Panc1 (cell line): ENCODE measurements around the gene TFEC.

Experiments
- SIN3A ChIP-seq: IDR thresholded peaks from 2 replicates; pipeline ENCODE4 v1.6.1; 2012; ENCODE audit warnings: low read depth, mild to moderate bottlenecking, low read length, moderate library complexity, borderline replicate concordance; ENCODE audit not compliant: insufficient read depth
- TCF7L2 ChIP-seq: IDR thresholded peaks from 2 replicates; pipeline ENCODE4 v1.6.1; 2011; ENCODE audit warnings: mild to moderate bottlenecking, low read depth, low read length, inconsistent platforms
- TF ChIP-seq, protein P1 (sequence below): fragments of 450-650 bp; IDR thresholded peaks from 2 replicates; pipeline ENCODE4 v1.5.1; 2017; ENCODE audit warnings: mild to moderate bottlenecking
- TF ChIP-seq, protein P2 (sequence below), 2 experiments: IDR thresholded peaks; 2 replicates each; pipeline ENCODE4 v1.6.1; 2011 to 2012; ENCODE audit warnings: low read depth in 2 of 2, control low read depth in 1 of 2, low read length in 1 of 2, mild to moderate bottlenecking in 1 of 2, moderate library complexity in 1 of 2; ENCODE audit not compliant: insufficient read depth in 1 of 2

DNA sequence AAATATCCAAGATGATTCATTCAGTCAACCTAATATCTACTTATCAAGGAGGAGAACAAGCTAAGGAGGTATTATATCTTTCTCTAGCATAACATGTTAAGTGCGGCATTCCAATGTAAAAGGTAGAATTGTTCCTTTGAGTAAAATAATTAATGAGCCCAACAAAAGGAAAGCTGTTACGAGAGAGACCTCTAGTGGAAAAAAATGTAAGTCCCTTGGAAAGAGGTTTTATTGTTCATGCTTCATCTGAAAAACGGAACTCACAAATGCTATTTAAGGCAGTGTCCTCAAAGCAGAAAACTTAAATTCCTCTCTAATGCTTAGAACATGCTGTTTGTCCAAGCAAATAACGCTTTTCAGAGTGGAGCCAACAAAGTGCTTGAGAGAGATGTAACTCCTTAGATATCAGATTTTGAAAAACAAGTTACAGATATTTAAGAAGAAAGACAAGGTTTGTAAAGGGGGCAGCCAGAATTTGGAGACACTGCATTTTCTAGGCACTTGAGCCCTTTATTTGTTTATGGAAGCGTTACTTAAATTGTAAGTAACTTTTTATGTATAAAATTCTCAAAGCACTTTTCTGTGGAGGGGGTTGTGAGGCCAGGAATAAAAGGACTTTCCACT, 119.9 kb downstream of the TFEC start:
- TF ChIP-seq, protein P1, sequence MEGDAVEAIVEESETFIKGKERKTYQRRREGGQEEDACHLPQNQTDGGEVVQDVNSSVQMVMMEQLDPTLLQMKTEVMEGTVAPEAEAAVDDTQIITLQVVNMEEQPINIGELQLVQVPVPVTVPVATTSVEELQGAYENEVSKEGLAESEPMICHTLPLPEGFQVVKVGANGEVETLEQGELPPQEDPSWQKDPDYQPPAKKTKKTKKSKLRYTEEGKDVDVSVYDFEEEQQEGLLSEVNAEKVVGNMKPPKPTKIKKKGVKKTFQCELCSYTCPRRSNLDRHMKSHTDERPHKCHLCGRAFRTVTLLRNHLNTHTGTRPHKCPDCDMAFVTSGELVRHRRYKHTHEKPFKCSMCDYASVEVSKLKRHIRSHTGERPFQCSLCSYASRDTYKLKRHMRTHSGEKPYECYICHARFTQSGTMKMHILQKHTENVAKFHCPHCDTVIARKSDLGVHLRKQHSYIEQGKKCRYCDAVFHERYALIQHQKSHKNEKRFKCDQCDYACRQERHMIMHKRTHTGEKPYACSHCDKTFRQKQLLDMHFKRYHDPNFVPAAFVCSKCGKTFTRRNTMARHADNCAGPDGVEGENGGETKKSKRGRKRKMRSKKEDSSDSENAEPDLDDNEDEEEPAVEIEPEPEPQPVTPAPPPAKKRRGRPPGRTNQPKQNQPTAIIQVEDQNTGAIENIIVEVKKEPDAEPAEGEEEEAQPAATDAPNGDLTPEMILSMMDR: peak; percentile 70; the same call in 1 of the 2 replicates
- no peak for TF ChIP-seq SIN3A
- no peak for TF ChIP-seq TCF7L2
- TF ChIP-seq, protein P2, sequence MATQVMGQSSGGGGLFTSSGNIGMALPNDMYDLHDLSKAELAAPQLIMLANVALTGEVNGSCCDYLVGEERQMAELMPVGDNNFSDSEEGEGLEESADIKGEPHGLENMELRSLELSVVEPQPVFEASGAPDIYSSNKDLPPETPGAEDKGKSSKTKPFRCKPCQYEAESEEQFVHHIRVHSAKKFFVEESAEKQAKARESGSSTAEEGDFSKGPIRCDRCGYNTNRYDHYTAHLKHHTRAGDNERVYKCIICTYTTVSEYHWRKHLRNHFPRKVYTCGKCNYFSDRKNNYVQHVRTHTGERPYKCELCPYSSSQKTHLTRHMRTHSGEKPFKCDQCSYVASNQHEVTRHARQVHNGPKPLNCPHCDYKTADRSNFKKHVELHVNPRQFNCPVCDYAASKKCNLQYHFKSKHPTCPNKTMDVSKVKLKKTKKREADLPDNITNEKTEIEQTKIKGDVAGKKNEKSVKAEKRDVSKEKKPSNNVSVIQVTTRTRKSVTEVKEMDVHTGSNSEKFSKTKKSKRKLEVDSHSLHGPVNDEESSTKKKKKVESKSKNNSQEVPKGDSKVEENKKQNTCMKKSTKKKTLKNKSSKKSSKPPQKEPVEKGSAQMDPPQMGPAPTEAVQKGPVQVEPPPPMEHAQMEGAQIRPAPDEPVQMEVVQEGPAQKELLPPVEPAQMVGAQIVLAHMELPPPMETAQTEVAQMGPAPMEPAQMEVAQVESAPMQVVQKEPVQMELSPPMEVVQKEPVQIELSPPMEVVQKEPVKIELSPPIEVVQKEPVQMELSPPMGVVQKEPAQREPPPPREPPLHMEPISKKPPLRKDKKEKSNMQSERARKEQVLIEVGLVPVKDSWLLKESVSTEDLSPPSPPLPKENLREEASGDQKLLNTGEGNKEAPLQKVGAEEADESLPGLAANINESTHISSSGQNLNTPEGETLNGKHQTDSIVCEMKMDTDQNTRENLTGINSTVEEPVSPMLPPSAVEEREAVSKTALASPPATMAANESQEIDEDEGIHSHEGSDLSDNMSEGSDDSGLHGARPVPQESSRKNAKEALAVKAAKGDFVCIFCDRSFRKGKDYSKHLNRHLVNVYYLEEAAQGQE (IDR thresholded peaks at IDR 0.05; ENCODE audit: insufficient read depth in 1 of 2, low read depth in 2 of 2, low read length in 1 of 2): no peak
